Activated T-cell treated with anti-CD3 and anti-CD28 coated beads for 4 hours (primary cell): Measurements from ENCODE around the gene DPY19L3.

Experiments used
- DNase-seq: peaks from one replicate; pipeline ENCODE4 v3.0.0-alpha.2; 2020

The DPY19L3 gene

GRCh38 chr19:32522967-32523366, 117.4 kb downstream of the DPY19L3 start:
- no peak for DNase-seq

GRCh38 chr19:32526895-32527294, 121.3 kb downstream of the DPY19L3 start:
- DNase-seq = no peak

- DNase-seq = no peak
Measured at GRCh38 chr19:32530773-32531172, 125.2 kb downstream of the DPY19L3 start.

GRCh38 chr19:32532233-32532632, 126.7 kb downstream of the DPY19L3 start:
- DNase-seq = no peak
